Activated gamma-delta T cell treated with Interleukin-2 at 50 U/mL for 16 hours (primary cell): Measurements from ENCODE around the gene STAG3.
"Not testable (repeated sequence)": the region's sequence is repeated elsewhere in the genome, so short reads cannot be mapped to it uniquely, and the experiment has no call there.

Experiments
- DNase-seq: peaks from one replicate; pipeline ENCODE4 v3.0.0-alpha.2; 2020

STAG3 gene

GRCh38 chr7:100217934-100218333 lies 40.2 kb downstream of the STAG3 start:
- peak; percentile 83 for DNase-seq

- no peak for DNase-seq
These were observed 41.6 kb downstream of the STAG3 start for GRCh38 chr7:100219271-100219737.

- DNase-seq: peak; percentile 47
These were observed 42.3 kb downstream of the STAG3 start, which contains the start of gene PVRIG for GRCh38 chr7:100219801-100220585. PVRIG (plus strand) TSS chr7:100219949; CDS start chr7:100219971, 22 bp downstream.

- no peak for DNase-seq
These were observed 43.0 kb downstream of the STAG3 start for GRCh38 chr7:100220586-100221230.

GRCh38 chr7:100221231-100221718 lies 43.6 kb downstream of the STAG3 start:
- peak; percentile 82 for DNase-seq

GRCh38 chr7:100221767-100222444 lies 44.2 kb downstream of the STAG3 start:
- no peak for DNase-seq

GRCh38 chr7:100222445-100223132 lies 44.9 kb downstream of the STAG3 start:
- no peak for DNase-seq

GRCh38 chr7:100223376-100223927 lies 45.7 kb downstream of the STAG3 start:
- not testable (repeated sequence) for DNase-seq

- not testable (repeated sequence) for DNase-seq
These were observed 47.2 kb downstream of the STAG3 start for GRCh38 chr7:100224891-100225290.

- DNase-seq: not testable (repeated sequence)
These were observed 57.1 kb downstream of the STAG3 start for GRCh38 chr7:100234660-100235317.

- not testable (repeated sequence) for DNase-seq
These were observed 62.3 kb downstream of the STAG3 start for GRCh38 chr7:100239975-100240374.

- DNase-seq: peak; percentile 48
These were observed 65.7 kb downstream of the STAG3 start for GRCh38 chr7:100243385-100243784.

- DNase-seq: not testable (repeated sequence)
These were observed 67.4 kb downstream of the STAG3 start for GRCh38 chr7:100244988-100245605.

GRCh38 chr7:100246121-100246864 lies 68.6 kb downstream of the STAG3 start:
- not testable (repeated sequence) for DNase-seq

GRCh38 chr7:100246865-100247137 lies 69.1 kb downstream of the STAG3 start:
- DNase-seq: not testable (repeated sequence)

GRCh38 chr7:100247152-100247757 lies 69.5 kb downstream of the STAG3 start:
- no peak for DNase-seq

- no peak for DNase-seq
These were observed 70.8 kb downstream of the STAG3 start for GRCh38 chr7:100248483-100248882.

GRCh38 chr7:100257017-100257416 lies 79.3 kb downstream of the STAG3 start:
- no peak for DNase-seq

- not testable (repeated sequence) for DNase-seq
These were observed 82.3 kb downstream of the STAG3 start for GRCh38 chr7:100259984-100260383.

- not testable (repeated sequence) for DNase-seq
These were observed 85.2 kb downstream of the STAG3 start for GRCh38 chr7:100262896-100263295.
